HG03108 (cell line): ENCODE results near the gene CTDSPL.

ENCODE experiments used
- ATAC-seq: cut with Tn5 transposase; IDR thresholded peaks from one replicate; pipeline ENCODE4 v1.9.1; 2021; ENCODE audit warnings: moderate library complexity; ENCODE audit not compliant: unreplicated experiment

CTDSPL gene

DNA sequence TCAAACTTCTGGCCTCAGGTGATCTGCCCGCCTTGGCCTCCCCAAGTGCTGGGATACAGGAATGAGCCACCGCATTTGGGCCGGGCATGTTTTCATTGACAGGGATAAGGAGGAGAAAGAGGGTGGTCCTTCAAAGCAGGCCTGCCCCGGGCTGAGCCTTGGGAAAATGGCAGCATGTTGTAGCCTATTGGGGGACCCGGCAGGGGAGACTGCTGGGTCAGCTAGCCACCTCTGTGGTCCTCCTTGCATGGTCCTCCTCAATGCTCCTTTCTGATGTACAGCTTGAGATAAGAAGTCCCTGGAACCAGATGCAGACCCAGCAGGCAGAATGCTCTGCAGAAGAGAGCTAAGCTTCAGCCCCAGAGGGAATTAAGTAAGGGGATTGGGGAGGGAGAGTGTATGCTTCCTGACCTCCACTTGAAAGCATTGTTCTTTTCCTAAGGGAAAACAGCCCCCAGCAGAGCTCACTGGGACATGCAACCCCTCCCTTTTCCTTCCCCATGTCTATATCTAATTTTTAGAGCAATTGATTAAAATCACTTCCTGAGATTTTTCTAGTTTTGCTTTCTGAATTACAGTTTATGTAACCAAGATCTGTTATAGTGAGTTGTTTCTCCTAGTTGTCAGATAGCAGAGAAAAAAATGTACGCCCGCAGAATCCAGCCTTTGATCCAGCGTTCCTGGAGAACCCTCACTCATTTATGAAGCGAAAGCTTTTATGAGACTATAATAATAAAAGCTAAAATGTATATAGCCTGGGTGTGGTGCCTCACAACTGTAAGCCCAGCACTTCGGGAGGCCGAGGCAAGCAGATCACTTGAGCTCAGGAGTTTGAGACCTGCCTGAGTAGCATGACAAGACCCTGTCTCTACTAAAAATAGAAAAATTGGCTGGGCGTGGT lies 80.2 kb downstream of the CTDSPL start:
- ATAC-seq: no peak

DNA sequence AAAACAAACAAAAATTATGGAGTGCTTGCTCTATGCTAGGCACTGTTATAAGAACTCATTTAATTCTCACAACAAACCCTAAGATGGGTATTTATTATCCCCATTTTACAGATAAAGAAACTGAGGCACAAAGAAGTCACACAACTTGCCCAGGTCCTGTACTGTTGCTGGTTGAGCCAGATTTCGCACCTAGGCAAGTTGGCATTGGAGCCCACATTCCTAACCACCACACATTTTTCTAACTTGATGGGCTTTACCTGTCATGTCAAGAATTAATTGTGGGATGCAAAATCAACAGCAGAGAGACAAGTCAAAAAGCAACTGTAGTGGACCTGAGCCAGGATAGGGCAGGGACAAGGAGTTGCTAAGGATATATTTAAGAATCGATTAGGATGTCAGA lies 81.0 kb downstream of the CTDSPL start:
- ATAC-seq: no peak

DNA sequence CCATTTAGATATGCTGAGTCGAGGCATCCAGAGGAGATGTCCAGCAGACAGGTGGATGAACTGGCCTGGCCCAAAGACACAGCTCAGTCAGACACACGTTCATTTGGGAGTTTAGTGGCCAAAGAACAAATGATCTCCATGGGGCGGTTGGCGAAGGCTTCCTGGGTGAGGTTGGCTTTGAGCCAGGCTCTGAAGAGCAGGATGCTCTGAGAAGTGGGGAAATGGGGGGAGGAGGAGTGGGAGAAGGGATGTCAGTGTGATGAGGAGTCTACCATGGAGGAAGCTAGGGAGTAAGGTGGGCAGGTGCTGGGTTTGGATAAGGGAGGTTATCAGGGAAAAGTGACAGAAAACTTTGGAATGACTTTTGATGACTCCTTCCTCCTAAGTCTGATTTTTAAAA lies 81.4 kb downstream of the CTDSPL start:
- ATAC-seq: no peak

DNA sequence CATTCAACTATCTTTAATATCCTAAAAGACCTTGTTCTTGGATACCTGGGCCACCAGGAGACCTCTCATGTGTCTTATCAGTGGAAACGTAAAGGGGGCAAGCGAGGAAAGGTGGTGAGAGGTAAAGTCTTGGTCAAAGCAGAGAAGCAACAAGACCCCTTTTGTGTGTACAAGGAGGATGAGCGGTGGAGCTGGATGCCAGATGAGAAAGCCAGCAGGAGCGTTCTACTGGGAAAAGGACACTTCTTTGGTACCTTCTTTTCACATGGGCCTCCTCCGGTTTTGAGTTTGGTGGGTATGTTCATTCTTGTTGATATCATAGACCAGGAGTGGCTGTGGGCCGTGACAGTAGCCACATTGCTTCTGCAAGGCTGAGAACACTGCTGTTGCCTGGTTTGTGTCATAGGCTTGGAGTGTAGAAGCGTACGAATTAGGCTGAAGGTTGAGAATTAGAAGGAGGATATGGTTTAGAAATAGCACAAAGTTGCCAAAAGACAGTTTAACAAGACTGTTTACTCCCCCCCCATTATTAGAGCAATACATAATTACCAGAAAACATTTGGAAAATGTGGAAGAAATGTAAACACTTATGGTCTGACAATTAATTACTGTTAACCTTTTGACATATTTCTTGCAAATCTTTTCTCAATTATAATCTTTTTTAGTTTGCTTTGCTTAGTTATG lies 82.1 kb downstream of the CTDSPL start:
- ATAC-seq: no peak

DNA sequence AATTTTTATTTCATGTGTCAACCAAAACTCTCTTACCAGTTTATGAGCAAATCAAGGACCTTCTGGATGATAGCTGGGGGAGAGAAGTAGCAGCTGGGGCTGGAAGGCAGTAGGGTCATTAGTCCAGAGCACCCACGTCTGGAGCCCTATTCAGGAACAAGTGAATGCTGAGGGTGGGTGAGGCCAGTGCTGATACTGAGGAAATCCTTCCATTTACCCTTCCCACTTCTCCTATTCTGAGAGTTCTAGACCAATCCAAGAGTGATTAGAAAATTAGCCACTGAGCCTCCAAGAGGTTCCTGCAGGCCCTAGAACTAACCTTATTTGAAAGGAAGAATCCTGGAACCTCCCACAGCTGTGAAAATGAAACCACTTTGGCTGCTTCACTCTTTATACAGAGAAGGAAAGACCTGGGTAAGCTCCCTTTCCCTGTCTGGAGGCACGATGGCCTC lies 82.7 kb downstream of the CTDSPL start:
- no peak for ATAC-seq

DNA sequence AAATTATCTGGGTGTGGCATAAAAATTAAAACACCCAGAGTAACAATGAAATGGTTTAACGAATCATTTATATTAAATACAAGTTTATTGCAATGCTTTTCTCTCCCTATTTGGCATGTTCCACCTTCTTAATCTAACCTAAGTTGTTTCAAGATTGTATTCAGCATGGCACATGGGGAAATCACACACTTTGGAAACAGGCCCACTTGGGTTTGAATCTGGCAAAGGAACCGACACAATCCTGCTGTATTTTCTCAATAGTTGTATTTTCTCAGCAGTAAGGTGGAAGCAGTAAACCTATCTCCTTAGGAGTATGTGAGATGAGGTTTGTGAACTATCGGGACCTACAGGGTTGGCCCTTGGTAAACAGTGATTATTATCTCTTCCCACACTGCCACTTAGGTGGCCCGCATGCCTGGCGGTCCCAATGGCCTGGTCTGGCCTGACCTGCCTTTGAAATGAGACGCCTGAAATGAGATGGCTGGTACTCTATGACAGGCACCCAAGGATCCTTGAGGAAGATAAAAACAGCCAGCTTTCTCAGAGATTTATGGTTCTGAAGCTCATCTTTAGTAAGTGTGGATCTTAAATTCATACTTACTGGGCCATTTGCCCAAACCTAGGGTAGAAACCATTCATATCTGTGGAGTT lies 83.6 kb downstream of the CTDSPL start:
- no peak for ATAC-seq

DNA sequence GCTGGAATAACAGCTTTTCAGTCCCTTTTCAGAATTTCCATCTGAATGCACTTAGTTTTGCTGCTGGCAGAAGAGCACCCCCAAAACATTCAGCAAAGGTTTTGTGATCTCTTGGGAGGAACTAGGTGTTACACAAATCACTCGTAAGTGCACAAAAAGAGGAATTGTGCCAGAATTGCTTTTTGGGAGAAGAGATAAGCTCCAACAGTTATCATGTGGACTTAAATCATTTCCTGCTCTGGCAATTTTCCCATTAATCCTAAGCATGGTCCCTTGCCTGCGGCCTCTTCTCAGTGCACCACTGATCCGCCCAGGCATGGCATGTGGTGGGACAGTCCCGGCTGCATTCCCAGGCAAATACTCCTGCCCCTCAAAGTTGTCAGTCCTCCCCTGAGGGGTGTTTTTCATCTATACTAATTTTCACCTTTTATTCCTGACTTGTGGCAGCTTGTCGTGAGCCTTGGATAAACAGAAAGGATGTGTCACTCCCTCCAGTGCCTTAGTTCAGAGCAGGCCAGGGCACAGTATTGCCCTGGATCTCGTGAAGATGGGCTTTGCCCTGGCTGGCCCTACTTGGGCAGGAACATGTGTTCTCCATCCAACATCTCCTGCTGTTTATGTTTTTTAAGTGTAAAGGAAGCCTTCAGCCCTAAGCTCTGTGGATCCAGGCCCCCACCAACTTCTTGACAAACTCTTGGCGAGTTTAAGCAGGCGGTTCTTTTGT lies 84.3 kb downstream of the CTDSPL start:
- ATAC-seq: no peak

DNA sequence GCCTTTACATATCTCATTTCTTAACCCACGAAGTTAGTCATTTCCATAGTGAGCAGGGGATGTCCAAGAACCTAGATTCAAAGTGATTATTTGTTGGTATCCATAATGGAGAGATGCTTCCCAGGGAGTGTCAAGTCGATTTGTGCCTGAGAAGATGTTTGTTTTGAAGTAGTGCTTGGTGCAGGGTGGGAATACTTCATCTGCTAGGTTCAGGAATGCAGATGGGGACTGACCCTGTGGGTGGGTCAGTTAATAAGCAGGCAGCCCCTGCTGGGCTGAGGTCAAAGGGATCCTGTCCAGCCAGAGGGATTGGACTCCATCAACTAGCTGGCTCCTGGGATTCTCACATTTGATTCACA lies 84.8 kb downstream of the CTDSPL start:
- ATAC-seq: no peak

DNA sequence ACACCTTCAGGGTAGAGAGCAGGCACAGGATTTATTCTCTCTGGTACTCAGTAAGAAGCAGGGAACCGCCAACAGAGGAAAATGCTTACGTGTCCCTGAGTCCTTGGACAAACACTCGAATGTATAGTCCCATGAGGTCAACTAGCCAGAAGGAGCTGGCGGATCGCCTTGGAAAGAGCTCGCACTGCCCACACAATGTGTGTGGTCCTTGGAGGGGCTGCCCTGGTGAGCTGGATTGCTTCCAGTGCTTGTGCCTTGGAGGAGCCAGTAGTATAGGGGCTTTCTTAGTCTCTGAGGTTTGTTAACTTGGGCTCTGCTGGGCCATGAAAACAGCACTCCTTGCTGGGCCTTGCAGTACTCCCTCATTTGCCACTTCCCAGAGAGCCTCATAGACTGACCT lies 88.2 kb downstream of the CTDSPL start:
- ATAC-seq: no peak

DNA sequence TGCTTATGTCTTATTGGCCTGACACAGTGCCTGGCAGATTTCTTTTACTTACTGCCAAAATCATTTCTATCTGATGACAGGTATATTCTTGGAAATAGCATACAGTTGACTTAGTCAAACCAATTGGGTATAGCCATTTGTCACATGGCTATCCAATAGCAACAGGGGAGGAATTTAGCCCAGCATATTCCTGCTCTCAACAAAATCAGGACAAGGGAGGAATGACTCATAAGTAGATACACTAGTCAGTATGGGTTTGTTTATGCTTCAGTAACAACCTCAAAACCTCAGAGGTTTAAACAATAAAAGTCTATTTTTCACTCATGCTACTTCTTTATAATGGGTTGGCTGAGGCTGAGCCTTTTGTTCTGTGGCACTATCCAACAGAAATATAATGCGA lies 90.9 kb downstream of the CTDSPL start:
- ATAC-seq: no peak

DNA sequence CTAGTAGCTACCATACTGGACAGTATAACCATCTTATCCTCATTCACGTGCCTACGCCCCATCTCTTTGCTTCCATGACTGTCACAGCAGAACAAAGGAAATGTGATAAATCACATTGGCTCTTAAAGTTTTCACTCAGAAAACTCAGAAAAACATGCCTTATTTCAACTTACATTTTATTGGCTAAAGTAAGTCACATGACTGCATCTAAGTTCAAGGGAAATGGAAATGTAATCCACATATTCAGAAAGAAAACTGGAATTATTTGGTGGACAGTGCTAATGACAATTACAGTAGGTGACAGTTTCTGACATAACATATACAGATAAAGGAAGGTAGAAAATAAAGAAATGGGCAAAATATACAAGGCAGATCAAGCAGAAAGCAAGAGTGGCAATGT lies 91.5 kb downstream of the CTDSPL start:
- no peak for ATAC-seq

DNA sequence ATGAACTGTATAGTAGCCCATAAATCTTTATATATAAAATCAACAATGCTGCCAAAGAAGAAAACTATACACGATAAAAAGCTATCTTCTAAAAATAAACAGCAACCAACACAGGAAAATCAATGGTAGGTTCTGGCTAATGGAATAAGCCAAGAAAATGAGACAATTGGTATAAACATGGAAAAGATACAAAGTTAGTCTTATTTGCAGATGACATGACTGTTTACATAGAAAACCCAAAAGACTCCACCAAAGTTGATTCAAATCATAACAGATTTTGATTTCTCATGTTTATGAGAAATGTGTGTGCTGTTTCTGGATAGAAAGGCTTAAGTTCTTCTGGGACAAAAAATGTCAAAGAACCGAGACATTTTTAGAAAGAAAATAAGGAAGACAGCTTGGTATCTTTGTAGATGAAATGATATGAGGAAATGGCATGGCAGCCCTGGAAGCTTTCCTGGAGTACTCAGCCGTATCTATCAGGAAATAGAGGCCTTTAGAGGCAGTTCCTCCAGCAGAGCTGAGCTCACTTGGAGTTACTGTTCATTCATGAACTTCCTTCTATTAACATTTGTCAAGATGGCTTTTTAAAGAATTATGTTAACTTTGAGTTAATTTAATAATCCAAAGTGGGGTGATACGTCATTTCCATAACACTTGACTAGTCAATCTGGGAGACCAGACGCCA lies 92.2 kb downstream of the CTDSPL start:
- no peak for ATAC-seq

DNA sequence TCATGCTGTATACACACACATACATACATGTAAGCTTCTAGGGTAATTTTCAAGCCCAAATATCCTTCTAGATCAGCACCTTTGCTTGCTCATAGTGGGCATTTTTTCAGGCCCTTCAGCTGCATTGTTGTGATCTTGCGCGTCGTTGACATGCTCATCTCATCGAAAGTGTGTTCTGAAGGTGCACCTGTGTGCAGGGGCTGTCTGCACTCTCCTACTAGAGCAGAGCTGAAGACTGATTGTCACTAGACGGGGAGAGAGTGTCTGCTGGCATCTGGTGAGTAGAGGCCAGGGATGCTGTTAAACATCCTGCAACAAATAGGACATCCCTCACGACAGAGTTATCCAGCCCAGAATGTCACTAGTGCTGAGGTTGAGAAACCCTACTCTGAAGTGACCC lies 93.2 kb downstream of the CTDSPL start:
- no peak for ATAC-seq

DNA sequence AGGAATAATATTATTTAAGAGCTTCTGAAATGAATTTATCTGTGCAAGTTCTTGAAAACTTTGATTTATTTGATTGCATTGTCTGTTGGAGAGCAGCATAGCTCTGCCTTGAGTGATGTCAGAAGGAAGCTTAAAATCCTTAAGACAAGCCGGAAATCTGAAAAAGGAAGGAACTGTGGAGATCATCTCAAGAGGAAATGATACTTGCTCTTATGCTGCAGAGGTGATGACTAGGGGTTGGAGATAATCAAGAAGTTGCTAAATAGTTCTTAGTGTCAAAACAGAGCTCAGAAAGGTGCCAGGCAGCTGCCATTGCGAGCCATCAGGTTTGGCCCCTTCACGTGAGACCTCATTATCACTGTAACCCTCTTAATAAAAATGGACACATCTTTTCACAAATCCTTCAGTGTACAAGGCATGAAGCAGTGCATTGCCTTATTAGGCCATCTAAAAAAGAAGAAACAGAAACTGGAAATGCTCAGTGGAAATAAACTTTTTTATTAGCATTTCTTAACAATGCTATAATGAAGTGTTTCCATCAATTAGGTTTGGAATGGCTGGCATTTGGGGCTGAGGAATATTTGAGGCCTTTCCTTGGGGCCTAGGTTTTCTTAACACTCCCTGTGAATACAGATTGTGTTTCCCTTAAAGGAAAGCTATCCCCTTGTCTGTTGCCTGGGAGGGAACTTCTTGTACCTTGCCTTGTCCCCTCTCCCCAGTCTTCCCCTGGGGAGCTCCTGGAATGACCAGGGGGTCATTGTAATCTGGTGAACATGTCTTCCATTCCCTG lies 94.4 kb downstream of the CTDSPL start:
- ATAC-seq: no peak

DNA sequence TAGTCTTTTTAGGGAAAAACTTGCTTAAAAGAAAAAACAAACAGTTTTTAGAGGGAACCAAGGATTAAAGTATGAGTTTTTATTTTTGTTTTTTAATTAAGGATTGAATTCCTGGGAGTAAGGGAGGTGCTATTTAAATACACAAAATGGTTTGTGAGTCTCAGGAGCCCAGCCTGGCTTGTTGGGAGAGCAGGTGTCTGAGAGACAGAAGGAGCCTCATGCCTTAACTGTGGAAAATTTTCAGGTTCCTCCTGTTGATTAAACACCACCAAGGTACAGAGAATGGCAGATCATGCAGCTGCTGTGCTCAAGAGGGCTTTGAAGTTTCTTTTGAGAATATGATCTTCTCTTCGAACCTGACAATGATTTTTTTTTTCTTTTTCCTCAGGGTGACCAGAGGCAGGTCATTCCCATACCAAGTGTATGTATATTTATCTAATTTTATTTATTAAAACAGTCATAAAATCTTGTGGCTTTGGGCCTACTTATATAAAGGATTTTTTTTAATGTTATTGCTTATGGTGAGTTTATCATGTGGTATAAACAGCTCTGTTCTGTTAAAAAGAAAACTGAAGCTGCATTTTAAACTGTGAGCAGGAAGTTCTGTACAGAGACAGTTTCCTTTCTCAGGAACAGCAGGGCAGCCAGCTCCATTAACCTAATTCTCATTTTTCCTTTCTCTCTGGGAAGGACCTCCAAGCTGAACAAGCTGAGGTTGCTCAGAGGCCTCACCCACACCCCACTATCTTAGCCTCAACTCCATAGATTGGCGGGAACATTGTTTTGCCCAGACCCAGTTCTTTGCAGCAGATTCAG lies 95.3 kb downstream of the CTDSPL start:
- ATAC-seq: peak; percentile 67

DNA sequence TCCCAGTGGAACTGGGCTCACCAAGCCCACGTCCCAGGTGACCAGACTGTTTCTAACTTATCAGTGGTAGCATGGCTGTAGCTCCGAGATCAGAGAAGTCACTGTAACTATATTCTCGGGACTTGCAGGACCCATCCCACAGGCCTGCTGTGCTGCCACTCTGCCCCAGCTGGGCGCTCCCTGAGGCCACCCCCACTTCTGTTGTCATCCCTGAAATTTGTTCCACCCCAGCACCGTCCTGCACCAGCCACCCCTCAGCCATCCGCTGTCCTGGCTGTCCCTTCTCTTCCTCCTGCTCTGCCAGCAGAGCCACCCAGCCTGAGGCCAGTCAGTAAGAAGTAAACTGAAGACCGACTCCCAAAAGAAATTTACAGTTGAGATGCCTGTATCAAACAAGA lies 95.9 kb downstream of the CTDSPL start:
- ATAC-seq: no peak

DNA sequence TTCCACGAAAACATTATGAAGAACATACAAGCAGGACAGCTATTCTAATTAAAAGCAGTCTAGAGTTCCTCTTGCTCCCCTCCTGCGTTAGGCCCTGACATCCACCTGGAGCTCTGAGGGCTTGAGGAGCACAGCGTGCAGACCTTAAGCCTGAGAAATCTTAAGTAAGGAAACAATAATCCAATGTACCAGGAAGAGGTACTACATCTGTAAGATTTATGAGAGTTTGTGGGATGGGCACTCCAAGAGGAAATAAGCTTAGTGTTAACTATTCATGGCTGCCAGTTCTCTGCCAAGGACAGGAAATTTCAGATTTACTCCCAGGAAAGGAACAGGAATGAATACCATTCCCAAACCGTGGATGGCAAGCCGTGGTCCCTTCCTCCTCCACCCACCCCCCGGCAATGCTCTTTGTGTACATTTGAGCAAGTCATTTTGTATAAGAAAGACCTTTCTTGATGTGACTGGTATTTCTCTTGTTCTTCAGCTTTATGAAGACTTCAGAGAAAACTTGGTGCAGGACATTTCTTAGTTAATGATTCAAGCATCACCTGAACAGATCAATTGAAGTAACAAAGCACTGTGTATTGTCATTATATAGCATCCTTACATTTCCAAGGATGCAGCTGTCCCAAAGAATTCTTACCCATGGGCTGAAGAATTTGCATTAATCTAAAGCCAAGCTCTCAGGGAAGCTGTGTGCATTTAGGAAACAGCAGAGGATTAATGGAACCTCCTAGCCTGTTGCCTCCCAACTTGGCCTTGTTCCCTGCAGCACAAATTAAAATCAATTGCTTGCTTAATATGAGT lies 100.1 kb downstream of the CTDSPL start:
- no peak for ATAC-seq

DNA sequence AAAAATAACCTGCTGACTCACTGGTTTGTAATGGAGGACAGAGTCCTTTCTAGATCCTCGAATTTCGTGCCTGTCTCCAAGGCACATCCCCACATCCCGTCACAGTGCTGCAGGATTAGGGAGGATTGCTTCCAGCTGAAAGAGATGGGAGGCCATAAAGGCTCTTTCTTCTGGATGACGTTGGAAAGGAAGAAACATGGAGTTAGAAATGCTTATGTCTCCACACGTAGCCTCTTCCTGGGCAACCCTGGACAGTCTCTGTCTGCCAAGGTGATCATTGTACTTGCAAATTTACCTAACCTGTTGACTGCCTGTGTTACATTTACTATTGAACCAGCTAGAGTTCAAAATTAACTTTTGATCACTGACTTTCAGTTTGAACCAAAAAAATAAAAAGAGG lies 101.3 kb downstream of the CTDSPL start:
- no peak for ATAC-seq
